GM12878 (cell line): ENCODE results near the gene APPL2. TPM values are rescaled to one million over a fixed set of nuclear protein-coding genes. Genes with fewer than 3 reads are reported as not detected.

Experiments used
- ATAC-seq: fragments of 200-7000 bp; cut with Tn5 transposase; 3 replicates; pipeline ENCODE4 v1.9.1; 2020; ENCODE audit warnings: mild to moderate bottlenecking, moderate library complexity
- BruUV-seq: library from RNA; stranded (reverse); fragments of 400-500 nt; replicated peaks from 2 replicates; lab custom pipeline; 2021; lab: Mats Ljungman, UMichigan
- CTCF ChIA-PET: fragments of 300-600 bp; sonication (Branson Sonifier 250); formaldehyde crosslinking; extraction: SDS; loops from one replicate; lab custom pipeline; 2021; ENCODE audit warnings: inconsistent platforms; lab: Yijun Ruan, JAX
- POLR2A ChIA-PET: fragments of 350-600 bp; formaldehyde crosslinking; extraction: SDS; loops from one replicate; lab custom pipeline; 2021; ENCODE audit warnings: inconsistent platforms; lab: Charles Lee
- RAD21 ChIA-PET: fragments of 300-600 bp; sonication (Branson Sonifier 250); formaldehyde crosslinking; loops from one replicate; lab custom pipeline; 2023; ENCODE audit warnings: antibody characterized with exemption; ENCODE audit not compliant: unreplicated experiment; lab: Charles Lee
- SMC1A ChIA-PET: fragments of 300-600 bp; sonication (Branson Sonifier 250); formaldehyde crosslinking; loops from one replicate; lab custom pipeline; 2023; ENCODE audit not compliant: unreplicated experiment, uncharacterized antibody; lab: Charles Lee
- DNase-seq: peaks from one replicate; pipeline ENCODE4 v3.0.0-alpha.2; 2011; ENCODE audit warnings: low read depth, low spot score
- FAIRE-seq: peaks from 3 replicates; lab custom pipeline; 2011; peaks lifted over from hg19 to GRCh38; lab: Jason Lieb, UNC
- H2AFZ ChIP-seq: 2 replicates; pipeline ENCODE4 v1.6.0; 2011; ENCODE audit warnings: low read depth, low read length, control low read depth; ENCODE audit not compliant: control insufficient read depth
- H3K27ac ChIP-seq: 2 replicates; pipeline ENCODE4 v1.5.1; 2011; ENCODE audit warnings: control low read depth; ENCODE audit not compliant: control insufficient read depth, insufficient read depth
- H3K27me3 ChIP-seq, 2 experiments: replicated peaks in 1 of 2; 2 replicates each; pipeline versions ENCODE4 v1.6.0 to v1.6.1; 2011; ENCODE audit warnings: low read length in 1 of 2; ENCODE audit not compliant: control insufficient read depth in 2 of 2, insufficient read depth in 2 of 2
- H3K36me3 ChIP-seq, 2 experiments: 2 replicates each; pipeline ENCODE4 v1.5.1; 2011; ENCODE audit warnings: low read length in 1 of 2; ENCODE audit not compliant: control insufficient read depth in 2 of 2, insufficient read depth in 2 of 2
- H3K4me1 ChIP-seq: 2 replicates; pipeline ENCODE4 v1.6.1; 2011; ENCODE audit warnings: mild to moderate bottlenecking, low read length, moderate library complexity, mixed read lengths; ENCODE audit not compliant: control insufficient read depth, insufficient read depth
- H3K4me2 ChIP-seq: 2 replicates; pipeline ENCODE4 v1.6.0; 2011; ENCODE audit warnings: control low read depth; ENCODE audit not compliant: control insufficient read depth, insufficient read depth
- H3K4me3 ChIP-seq: fragments of 200-600 bp; sonication (generic); 2 replicates; pipeline ENCODE4 v1.5.1; 2016
- H3K79me2 ChIP-seq: 2 replicates; pipeline ENCODE4 v1.6.0; 2011; ENCODE audit warnings: low read length; ENCODE audit not compliant: control insufficient read depth, insufficient read depth
- H3K9ac ChIP-seq: 2 replicates; pipeline ENCODE4 v1.8.0; 2011; ENCODE audit warnings: low read length, control low read depth, mixed read lengths; ENCODE audit not compliant: control insufficient read depth, insufficient read depth
- H3K9me3 ChIP-seq: replicated peaks from 3 replicates; pipeline ENCODE4 v1.5.1; 2011; ENCODE audit warnings: mild to moderate bottlenecking, low read length; ENCODE audit not compliant: control insufficient read depth, insufficient read depth
- H4K20me1 ChIP-seq: 2 replicates; pipeline ENCODE4 v1.6.0; 2011; ENCODE audit not compliant: control insufficient read depth, insufficient read depth
- HDAC2 ChIP-seq: fragments of 200-600 bp; sonication (generic); IDR thresholded peaks from 2 replicates; pipeline ENCODE4 v1.6.1; 2017
- MEF2B ChIP-seq: fragments of 450-650 bp; IDR thresholded peaks from 2 replicates; pipeline ENCODE4 v1.6.1; 2018; ENCODE audit warnings: mild to moderate bottlenecking, moderate library complexity; ENCODE audit not compliant: partially characterized antibody, poor library complexity, severe bottlenecking
- NRF1 ChIP-seq: conservative IDR thresholded peaks from 2 replicates; pipeline ENCODE4 v1.6.1; 2011; ENCODE audit warnings: mild to moderate bottlenecking, low read depth, low read length, improper control_type of control experiment
- PAX8 ChIP-seq: fragments of 450-650 bp; IDR thresholded peaks from 2 replicates; pipeline ENCODE4 v1.6.1; 2017; ENCODE audit warnings: mild to moderate bottlenecking, moderate library complexity
- RB1 ChIP-seq: fragments of 450-650 bp; formaldehyde crosslinking; IDR thresholded peaks from 2 replicates; pipeline ENCODE4 v1.6.1; 2017; ENCODE audit warnings: mild to moderate bottlenecking, borderline replicate concordance
- ZNF384 ChIP-seq: IDR thresholded peaks from 2 replicates; pipeline ENCODE4 v1.6.1; 2012; ENCODE audit warnings: low read depth, mild to moderate bottlenecking, low read length, improper control_type of control experiment, borderline replicate concordance
- WGBS: methylation state at CpG from one replicate; pipeline ENCODE4 v1.1.6; 2016; ENCODE audit warnings: low lambda C conversion rate; ENCODE audit not compliant: insufficient replicate concordance, insufficient coverage; ENCODE audit errors: missing lambda C conversion rate; 5-methylcytosine and 5-hydroxymethylcytosine counted together
- in situ Hi-C: fragments of 300-500 bp; cut with MboI; formaldehyde crosslinking; loops from 9 replicates; pipeline ENCODE4 v1.14.3; 2018; ENCODE audit warnings: mixed read lengths
- intact Hi-C: fragments of 100-400 bp; cut with micrococcal nuclease; formaldehyde crosslinking; loops from one replicate; pipeline ENCODE4 v1.14.2; 2022; ENCODE audit not compliant: unreplicated experiment
- polyA plus RNA-seq, 11 experiments: library from polyadenylated mRNA; depleted of rRNA in 4 of 11; unstranded in 6 of 11; stranded (reverse) in 5 of 11; fragments of >200 nt; fragmentation: Nextera tagmentation in 4 of 11; fragmentation: Illumina TruSeq in 1 of 11; extraction: Ambion mirVana in 4 of 11; extraction: Trizol in 1 of 11; gene quantifications; 1 replicate in 1 of 11; 2 replicates in 10 of 11; pipeline versions ENCODE4 v1.2.1 to v1.2.3, GENCODE V29; 2011 to 2016; ENCODE audit warnings: inconsistent platforms in 2 of 11, missing spikeins in 2 of 11, low read depth in 1 of 11
- total RNA-seq, 4 experiments: library from RNA; depleted of rRNA in 3 of 4; stranded (reverse); fragments of >200 nt in 3 of 4; fragmentation: Illumina TruSeq in 1 of 4; extraction: Trizol in 1 of 4; gene quantifications; 2 replicates each; pipeline versions ENCODE4 v1.2.1 to v1.2.3, GENCODE V29; 2013 to 2021

APPL2 gene
- total and polyA plus RNA-seq, 10 of the 15 experiments (the other 5 are each of a cell fraction or from before 2014, with no cell fraction given) = 1.9 to 14.2 (median 7.5) TPM

DNA sequence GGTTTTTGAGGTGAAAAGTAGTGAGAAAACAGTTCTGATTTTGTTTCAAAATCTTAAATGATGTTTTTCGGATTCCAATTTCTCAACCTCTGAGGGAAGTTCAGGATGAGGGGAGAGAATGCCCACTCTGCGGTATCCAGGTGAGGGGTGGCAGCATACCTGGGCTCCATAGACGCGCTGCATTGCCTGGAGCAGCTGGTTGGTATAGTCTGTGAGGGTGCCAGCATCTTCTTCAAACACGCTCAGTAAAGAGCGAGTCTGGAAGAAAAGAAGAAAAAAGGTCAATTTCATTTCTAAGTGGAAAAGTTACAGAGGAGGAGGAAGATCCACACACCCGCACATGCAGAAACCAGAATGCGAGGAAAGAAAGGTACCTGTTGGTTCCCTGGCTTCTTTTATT, 7.0 kb downstream of the APPL2 start:
- Histone ChIP-seq H3K4me2 (no peak overlapping the region), H3K36me3 (no peaks in the 10 kb centered on the region), H2AFZ (no peak overlapping the region), H3K9me3 (no peaks in the 10 kb centered on the region), H4K20me1 (no peaks in the 10 kb centered on the region), H3K4me1 (peaks cover 5% of the 10 kb centered on the region; the same call in 1 of the 2 replicates), H3K4me3 (no peak overlapping the region), H3K27me3 (no peaks in the 10 kb centered on the region), H3K9ac (no peak overlapping the region), H3K27ac (no peak overlapping the region), H3K79me2 (no peaks in the 10 kb centered on the region)
- no peak for DNase-seq
- SMC1A ChIA-PET = no interaction called here
- in situ Hi-C loops (no loop called here), intact Hi-C loops (no loop called here)
- 96% methylated on average over 8 of the region's 8 CpGs for WGBS
- RAD21 ChIA-PET = no interaction called here
- no peak for ATAC-seq
- TF ChIP-seq PAX8 (no peak), MEF2B (no peak), HDAC2 (no peak), NRF1 (no peak)
- no TSS peak for BruUV-seq
- FAIRE-seq = no peak
- POLR2A ChIA-PET = no interaction called here
- CTCF ChIA-PET = no interaction called here

DNA sequence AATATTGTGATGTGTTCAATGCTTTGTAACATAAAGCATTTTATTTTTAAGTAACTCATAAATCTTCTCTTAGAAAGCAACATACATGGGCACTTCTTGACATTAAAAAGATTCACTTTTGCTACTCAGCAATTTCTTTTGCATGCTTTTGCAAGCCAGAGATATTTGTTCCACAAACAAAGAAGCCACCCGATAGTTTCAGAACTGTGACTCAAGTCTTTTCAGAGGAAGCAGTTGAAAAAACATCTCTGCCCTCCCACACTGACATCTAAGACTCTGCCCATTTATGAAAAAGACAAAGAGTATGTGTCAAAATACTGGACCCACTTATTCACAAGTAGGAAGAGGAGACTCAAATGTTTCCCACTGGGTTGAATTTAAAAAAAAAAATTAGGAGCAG, 7.5 kb downstream of the APPL2 start:
- RAD21 ChIA-PET = no interaction called here
- Histone ChIP-seq H4K20me1 (no peaks in the 10 kb centered on the region), H3K9ac (no peak overlapping the region), H3K27me3 (no peaks in the 10 kb centered on the region), H3K27ac (no peak overlapping the region), H3K4me2 (no peak overlapping the region; the same call in 1 of the 2 replicates), H2AFZ (no peak overlapping the region), H3K4me3 (no peak overlapping the region), H3K36me3 (no peaks in the 10 kb centered on the region), H3K79me2 (no peaks in the 10 kb centered on the region), H3K9me3 (no peaks in the 10 kb centered on the region), H3K4me1 (peaks cover 5% of the 10 kb centered on the region; the same call in 1 of the 2 replicates)
- SMC1A ChIA-PET = no interaction called here
- POLR2A ChIA-PET = no interaction called here
- intact Hi-C loops = no loop called here
- in situ Hi-C loops = no loop called here
- FAIRE-seq (no peak), ATAC-seq (peak; percentile 55), DNase-seq (no peak)
- BruUV-seq = no TSS peak
- WGBS = 29% methylated on average over 1 of the region's 1 CpG
- TF ChIP-seq ZNF384 (0 out of 2 replicates have a peak, but pooled peaks have one; percentile 37), RB1 (no peak)
- CTCF ChIA-PET = no interaction called here
